Fibroblast of pulmonary artery (primary cell): ENCODE measurements around the gene ERI3.

Experiments
- DNase-seq: peaks from one replicate; pipeline ENCODE4 v3.0.0-alpha.2; 2010; ENCODE audit warnings: low read depth
- H3K4me3 ChIP-seq: replicated peaks from 2 replicates; pipeline ENCODE4 v1.5.1; 2011; ENCODE audit warnings: low read depth, mild to moderate bottlenecking, control low read depth, low read length, moderate library complexity
- TF ChIP-seq, protein P1 (sequence below): IDR thresholded peaks from 2 replicates; pipeline ENCODE4 v1.5.1; 2011; ENCODE audit warnings: mild to moderate bottlenecking, control low read depth, low read length, inconsistent platforms; ENCODE audit errors: missing control alignments

Gene ERI3

GRCh38 chr1:44239331-44239960 is 115.6 kb downstream of the ERI3 start:
- no peak overlapping the region for H3K4me3 ChIP-seq
- TF ChIP-seq, protein P1, sequence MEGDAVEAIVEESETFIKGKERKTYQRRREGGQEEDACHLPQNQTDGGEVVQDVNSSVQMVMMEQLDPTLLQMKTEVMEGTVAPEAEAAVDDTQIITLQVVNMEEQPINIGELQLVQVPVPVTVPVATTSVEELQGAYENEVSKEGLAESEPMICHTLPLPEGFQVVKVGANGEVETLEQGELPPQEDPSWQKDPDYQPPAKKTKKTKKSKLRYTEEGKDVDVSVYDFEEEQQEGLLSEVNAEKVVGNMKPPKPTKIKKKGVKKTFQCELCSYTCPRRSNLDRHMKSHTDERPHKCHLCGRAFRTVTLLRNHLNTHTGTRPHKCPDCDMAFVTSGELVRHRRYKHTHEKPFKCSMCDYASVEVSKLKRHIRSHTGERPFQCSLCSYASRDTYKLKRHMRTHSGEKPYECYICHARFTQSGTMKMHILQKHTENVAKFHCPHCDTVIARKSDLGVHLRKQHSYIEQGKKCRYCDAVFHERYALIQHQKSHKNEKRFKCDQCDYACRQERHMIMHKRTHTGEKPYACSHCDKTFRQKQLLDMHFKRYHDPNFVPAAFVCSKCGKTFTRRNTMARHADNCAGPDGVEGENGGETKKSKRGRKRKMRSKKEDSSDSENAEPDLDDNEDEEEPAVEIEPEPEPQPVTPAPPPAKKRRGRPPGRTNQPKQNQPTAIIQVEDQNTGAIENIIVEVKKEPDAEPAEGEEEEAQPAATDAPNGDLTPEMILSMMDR: peak; percentile 11
- DNase-seq: peak; percentile 27

- no peak for DNase-seq
- no peak overlapping the region for H3K4me3 ChIP-seq
- TF ChIP-seq, protein P1: no peak
Measured at GRCh38 chr1:44238660-44239059, 116.4 kb downstream of the ERI3 start.

DNA sequence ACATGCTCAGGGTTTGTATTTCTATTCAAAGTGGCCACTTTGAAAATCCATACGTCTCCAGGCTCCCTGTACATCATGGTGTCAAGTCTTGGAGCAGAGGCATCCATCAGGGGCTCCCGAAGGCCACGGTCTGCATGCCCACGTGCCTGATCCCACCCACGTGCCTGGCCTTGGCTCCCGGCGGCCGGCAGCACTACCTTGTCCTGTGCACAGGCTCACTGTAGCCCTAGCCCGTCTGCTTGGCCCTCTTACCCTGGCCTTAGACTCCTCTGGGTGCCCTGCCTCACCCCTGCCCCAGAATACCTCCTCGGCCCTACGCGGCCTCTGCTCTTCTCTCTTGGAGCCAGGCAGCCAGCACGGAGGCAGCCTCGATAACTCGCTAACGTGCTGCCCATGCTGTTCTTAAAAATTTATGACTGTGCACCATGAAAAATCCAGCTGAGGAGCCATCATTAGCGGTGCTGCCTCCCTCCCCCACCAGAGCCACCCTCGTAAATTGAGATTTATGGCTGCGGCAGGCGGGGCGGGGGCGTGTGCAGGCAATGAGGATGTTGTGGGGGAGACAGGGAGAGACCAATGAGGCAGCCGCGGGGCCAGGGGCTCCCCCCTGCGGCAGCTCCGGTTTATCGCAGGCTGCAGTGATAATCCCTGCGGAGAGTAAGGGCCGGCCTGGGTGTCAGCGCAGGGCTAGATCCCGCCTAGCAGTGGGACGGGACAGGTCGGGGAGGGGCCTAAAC is 117.2 kb downstream of the ERI3 start:
- TF ChIP-seq, protein P1: peak; percentile 34
- DNase-seq: no peak
- no peak overlapping the region for H3K4me3 ChIP-seq

DNA sequence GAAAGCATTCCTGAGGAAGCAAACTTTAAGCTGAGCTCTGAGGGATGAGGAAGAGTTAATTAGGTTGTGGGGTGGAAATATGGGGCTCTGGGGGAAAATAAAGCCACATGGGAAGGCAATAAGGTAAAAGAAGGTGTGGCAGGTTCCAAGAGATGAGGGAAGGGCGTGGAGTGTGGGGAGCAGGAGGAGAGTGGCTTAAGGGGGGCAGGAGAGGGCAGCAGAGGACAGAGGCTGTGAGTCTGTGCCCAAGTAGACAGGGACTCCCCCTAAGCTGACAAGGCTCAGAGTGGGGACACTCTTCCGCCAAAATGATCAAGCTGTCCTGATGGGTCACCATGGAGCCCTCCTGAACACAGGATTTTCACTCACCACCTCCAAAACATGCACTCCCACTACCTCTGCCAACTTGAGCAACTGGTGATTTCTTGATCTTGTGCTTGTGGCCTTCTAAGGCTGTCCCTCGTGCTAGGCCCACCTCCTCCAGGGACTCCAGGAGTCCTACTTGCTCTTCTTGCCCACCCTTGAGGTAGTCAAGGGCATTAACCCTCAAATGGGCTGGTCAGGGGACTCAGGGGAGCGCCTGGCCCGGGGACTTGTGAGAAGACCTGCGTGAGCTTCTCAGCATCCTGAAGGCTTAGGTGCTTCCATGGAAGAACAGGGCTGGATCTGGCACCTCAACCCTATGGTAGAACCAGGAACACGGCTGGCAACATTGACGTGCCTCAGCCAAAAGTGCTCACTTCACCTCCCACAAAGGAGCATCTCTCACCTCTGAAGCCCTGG is 118.4 kb downstream of the ERI3 start:
- no peak for DNase-seq
- TF ChIP-seq, protein P1: no peak
- H3K4me3 ChIP-seq: no peak overlapping the region

GRCh38 chr1:44235808-44236207 is 119.2 kb downstream of the ERI3 start:
- no peak overlapping the region for H3K4me3 ChIP-seq
- no peak for DNase-seq
- TF ChIP-seq, protein P1: no peak

GRCh38 chr1:44233593-44233992 is 121.5 kb downstream of the ERI3 start:
- no peak overlapping the region for H3K4me3 ChIP-seq
- TF ChIP-seq, protein P1: no peak
- no peak for DNase-seq
